ENCODE results near the gene USP5. TPM values are rescaled to one million over a fixed set of nuclear protein-coding genes. Genes with fewer than 3 reads are reported as not detected.

USP5 gene
- total RNA-seq, 1 experiment from 2014 or later: 127 TPM

DNA sequence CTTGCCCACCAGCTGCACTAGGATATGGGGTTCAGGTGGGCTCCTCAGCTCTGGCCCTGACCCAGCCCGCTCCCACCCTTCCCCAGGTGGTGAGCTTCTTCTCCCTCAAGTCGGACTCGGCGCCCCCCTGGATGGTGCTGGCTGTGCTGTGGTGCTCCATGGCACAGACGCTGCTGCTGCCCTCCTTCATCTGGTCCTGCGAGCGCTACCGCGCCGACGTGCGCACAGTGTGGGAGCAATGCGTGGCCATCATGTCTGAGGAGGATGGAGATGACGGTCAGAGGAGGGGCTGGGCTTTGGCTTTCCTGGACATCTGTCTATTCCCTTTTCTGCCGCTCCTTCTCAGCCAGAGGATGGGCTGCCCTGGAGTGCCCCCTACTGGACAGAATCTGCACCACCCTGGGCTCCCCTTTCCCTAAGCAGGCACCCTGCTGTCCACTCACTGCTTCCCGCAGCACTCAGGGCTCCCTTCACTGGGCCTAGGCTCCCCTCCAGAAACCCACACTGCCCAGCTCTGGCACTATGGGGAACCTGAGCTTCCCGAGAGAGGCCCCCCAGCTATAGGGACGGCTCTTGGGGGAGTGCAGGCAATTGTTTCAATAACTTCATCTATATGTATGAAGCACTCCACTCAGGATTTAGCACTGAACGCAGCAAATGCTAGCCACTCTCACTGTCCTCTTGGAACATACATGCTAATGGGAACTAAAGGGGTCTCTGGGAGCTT lies 26.4 kb upstream of the USP5 start:
- DNase-seq (ENCODE audit: low read depth): peak; percentile 82

DNA sequence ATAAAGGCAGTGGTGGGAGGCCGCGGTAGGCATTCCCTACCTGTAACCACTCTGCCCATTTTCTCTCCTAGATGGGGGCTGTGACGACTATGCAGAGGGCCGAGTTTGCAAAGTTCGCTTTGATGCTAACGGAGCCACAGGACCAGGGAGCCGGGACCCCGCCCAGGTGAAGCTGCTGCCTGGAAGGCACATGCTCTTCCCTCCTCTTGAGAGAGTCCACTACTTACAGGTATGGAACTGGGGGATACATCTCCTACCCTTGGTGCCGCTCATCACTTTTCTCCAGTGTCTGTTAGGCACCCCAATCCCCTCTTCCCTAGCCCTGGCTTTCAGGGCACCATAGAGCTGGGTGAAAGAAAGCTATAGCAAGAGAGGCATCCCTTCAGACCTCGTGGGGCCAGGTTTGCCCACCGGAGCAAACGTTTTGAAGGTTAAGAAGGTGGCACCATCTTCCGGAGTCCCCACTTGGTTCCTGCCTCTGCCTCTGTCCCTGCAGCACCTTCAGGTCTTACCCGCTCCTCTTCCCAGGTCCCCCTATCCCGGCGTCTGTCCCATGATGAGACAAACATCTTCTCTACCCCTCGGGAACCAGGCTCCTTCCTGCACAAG lies 25.7 kb upstream of the USP5 start:
- no peak for DNase-seq (ENCODE audit: low read depth)

DNA sequence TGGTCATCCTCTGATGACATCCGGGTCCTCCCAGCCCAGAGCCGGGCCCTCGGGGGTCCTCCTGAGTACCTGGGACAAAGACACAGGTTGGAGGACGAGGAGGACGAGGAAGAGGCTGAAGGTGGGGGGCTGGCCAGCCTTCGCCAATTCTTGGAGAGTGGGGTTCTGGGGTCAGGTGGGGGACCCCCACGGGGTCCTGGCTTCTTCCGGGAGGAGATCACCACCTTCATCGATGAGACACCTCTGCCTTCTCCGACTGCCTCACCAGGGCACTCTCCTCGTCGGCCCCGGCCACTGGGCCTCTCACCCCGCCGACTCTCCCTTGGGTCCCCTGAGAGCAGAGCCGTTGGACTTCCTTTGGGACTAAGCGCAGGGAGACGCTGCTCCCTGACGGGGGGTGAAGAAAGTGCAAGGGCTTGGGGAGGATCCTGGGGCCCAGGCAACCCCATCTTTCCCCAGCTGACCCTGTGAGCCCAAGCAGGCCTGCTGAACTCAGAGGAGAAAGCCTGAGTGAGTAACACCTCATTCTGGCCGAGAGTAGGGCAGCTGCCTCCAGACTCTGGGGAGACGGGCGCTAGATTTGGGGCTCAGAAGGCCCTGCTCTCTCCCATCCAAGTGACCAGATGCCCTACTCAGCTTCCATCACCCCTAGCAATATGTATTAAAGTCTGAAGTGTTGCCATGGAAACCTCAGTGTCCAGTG lies 25.1 kb upstream of the USP5 start:
- no peak for DNase-seq (ENCODE audit: low read depth)

DNA sequence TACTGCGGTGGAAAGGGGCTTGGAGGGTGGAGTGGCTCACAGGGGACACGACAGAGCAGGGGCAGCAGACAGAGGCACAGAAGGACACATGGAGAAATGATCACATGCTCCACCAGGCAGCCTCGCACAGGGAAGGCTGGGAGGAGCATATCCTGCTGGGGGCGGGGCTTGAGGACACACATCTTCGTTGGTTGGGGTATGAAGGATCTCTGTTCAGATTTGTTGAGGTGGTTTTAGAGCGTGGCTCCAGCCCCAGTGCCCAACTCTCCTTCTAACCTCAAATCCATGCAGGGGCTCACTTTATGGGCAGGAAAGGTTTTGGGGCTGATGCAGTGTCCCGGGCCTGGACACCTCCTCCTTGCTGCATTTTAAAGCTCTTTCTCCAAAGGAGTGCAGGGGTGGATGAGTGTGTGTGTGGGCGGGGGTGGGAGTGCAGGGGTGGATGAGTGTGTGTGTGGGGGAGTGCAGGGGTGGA lies 24.5 kb upstream of the USP5 start:
- DNase-seq (ENCODE audit: low read depth): peak; percentile 84

DNA sequence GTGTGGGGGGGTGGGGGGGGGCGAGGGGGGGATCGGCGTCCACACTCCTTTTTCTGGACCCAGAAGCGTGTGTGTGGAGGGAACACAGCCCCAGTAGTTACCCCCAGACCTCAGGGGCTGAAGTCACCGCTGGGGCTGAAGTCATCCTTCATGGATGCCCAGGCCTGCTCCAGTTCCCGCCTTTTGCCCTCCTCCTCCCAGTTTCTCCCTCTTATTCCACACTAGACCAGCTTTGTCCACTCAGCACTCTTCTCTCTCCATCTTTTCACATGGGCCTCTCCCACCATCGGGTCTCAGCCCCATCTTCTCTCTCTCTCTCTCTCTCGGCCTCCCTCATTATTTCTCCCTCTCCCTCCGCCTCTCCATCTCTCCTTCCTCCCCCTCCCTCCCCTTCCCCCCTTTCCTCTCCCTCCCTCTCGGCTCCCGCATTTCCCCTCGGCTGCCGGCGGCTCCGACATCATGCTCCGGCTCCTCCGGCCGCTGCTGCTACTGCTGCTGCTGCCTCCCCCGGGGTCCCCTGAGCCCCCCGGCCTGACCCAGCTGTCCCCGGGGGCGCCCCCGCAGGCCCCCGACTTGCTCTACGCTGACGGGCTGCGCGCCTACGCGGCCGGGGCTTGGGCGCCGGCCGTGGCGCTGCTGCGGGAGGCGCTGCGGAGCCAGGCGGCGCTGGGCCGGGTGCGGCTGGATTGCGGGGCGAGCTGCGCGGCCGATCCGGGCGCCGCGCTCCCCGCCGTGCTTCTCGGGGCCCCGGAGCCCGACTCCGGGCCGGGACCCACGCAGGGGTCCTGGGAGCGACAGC lies 23.8 kb upstream of the USP5 start, which contains the start of gene P3H3:
TSS of gene P3H3 (plus strand) at position 426 of the 799 bp plus-strand sequence. CDS start at position 460, 34 bp downstream.
- peak; percentile 59 for DNase-seq (ENCODE audit: low read depth)

DNA sequence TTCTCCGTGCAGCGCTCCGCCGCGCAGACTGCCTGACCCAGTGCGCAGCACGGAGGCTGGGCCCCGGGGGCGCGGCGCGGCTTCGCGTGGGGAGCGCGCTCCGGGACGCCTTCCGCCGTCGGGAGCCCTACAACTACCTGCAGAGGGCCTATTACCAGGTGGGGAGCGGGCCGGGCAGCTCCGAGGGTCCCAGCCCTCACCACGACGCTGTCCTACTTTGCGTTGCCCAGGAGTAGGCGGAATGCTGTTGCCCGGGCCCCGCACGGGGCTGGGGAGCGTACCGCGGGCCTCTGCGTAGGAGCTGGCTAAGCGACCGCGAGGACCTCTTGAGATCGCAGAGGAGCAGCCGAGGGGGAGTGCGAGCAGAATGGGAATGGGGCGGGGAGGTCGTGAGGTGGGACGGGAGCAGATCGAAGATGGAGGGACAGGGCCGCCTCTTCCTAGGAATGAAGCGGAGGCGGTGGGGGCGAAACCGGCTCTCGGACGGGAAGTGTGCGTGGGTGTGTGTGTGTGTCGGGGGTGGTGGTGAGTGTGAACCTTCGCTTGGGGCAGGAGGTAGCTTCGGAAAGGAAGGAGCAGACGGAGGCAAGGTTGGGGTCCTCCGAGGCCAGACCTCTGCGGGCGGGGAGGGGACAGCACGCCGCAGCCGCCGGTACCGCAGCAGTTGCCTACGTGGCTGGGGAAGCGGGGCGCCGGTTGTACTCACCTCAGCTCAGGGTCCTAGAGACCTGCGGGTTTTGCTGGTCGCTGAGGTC lies 23.0 kb upstream of the USP5 start:
- DNase-seq (ENCODE audit: low read depth): peak; percentile 43

DNA sequence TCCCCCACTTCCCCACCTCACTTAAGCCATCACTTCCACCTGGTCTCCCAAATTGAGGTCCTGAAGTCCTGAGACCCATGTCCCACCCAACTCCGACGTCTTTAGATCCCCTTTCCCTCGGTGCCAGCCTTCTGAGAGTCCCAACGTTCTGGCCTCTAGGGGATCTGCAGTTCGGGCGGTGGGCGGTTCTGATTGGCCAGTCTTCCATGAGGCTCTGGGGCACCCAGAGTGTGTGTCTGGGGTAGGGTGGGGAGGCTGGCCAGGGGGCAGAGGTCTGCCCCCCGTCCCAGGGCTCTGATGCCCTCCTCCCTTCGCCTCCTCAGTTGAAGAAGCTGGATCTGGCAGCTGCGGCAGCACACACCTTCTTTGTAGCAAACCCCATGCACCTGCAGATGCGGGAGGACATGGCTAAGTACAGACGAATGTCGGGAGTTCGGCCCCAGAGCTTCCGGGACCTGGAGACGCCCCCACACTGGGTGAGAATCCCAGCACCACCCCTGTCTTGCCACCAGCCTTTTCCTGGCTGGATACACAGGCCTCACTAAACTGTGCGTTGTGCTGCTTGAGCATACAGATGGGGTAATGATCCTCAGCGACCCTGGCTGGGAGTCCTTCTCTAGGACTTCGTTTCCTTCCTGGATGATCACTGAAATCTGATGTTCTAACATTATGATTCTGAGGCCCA lies 22.3 kb upstream of the USP5 start:
- no peak for DNase-seq (ENCODE audit: low read depth)

DNA sequence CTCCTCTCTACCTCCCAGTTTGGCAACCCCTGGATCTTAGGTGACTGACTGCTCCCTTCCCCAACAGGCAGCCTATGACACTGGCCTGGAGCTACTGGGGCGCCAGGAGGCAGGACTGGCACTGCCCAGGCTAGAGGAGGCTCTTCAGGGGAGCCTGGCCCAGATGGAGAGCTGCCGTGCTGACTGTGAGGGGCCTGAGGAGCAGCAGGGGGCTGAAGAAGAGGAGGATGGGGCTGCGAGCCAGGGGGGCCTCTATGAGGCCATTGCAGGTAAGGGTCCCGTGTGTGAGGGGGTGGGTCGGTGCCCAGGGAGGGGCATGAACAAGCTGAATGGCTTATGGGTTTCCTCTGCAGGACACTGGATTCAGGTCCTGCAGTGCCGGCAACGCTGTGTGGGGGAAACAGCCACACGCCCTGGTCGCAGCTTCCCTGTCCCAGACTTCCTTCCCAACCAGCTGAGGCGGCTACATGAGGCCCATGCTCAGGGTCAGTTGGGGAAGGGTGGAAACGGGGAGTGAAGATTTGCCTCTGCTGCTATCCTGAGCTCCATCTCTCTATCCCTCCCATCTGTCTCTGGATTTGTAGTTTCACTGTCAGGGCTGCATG lies 21.6 kb upstream of the USP5 start:
- DNase-seq (ENCODE audit: low read depth): no peak

DNA sequence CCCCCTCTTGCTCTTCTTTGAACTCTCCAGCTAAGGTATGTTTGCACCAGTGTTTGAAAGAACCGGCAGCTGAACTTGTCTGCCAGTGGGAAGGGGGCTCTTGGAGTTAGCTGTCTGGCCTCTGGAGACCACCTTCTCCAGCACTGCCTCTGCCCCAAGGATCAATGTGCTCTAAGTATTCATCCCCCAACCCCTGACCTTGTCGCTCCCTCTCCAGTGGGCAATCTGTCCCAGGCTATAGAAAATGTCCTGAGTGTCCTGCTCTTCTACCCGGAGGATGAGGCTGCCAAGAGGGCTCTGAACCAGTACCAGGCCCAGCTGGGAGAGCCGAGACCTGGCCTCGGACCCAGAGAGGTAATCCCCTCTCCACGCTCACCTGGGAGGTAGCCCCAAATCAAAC lies 21.0 kb upstream of the USP5 start:
- no peak for DNase-seq (ENCODE audit: low read depth)

DNA sequence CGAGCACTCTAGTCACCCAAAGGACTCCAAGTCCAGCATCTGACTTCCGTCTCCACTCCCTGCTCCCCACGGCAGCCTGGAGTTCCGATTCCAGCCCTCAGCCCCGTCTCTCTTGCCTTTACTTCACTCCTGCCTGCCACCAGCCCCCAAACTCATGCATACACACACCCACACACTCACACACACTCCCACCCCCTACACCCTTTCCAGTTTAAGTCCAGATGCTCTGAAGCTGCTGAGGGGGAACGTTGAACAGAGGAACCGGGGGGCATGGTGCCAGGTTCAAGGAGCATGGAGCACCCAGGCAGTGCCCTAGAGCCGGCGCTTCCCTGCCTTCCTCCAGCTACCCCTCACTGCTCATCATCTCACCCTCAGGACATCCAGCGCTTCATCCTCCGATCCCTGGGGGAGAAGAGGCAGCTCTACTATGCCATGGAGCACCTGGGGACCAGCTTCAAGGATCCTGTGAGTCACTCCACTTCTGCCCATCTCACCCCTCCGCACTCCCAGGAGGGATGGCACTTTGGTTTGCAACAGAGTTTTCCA lies 20.4 kb upstream of the USP5 start:
- no peak for DNase-seq (ENCODE audit: low read depth)

DNA sequence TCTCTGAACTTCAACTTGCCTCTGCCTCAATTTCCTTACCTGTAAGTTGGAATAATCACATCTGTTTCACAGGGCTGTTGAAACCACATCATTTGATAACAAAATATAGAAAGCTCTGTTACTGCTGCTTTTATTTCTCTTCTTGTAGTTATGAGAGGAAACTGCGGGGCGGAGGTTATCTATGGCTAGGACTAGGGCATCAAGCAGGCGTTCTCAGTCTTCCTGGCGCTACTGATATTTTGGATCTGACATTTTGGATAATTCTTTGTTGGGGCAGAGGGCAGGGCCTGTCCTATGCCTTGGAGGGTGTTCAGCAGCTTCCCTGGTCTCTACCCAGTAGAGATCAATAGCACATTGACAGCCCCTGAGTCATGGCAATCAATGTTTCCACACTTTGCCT lies 19.8 kb upstream of the USP5 start:
- no peak for DNase-seq (ENCODE audit: low read depth)

DNA sequence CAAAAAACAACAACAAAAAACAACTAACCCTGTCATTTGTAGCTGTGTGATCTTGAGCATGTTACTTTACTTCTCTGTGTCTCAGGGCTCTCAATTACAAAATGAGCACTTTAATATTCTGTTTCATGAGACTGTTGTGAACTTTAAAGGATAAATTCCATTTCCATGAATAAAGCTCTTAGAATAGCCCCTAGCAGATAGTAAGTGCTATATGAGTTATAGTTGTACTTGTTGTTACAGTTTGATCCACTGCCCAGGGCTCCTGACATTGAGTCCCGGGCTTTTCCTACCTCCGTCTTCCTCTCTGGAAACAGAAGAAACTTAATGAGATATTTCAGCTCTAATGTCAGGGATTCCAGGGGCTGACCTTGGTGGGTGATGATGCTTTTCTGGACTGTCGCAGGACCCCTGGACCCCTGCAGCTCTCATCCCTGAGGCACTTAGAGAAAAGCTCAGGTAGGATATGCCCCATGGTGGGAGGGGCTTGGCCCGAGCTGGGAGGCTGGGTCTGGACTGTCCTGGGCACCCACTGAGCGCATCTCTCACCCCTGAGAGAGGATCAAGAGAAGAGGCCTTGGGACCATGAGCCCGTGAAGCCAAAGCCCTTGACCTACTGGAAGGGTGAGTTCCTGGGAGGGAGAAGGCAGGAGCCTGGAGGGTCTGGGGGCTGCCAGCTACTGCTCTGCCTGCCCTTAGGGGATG lies 18.6 kb upstream of the USP5 start:
- DNase-seq (ENCODE audit: low read depth): no peak

DNA sequence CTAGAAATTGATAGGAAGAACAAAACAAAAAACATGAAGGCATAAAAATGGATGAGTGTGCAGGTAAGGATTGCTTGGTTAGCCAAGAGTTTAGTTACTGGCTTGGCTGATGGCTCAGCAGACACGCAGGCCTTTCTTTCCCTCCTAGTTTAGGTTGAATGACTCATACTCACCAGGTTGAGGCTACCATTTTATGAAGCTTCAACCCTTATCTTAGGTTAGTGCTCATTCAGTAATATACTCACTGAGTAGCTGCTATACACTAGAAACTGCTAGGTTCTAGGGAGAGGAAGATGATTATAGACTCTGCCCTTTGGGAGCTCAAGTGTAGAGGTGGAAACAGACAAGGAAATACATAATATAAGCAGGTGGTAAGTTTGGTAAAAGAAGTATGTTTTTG lies 17.7 kb upstream of the USP5 start:
- DNase-seq (ENCODE audit: low read depth): no peak

DNA sequence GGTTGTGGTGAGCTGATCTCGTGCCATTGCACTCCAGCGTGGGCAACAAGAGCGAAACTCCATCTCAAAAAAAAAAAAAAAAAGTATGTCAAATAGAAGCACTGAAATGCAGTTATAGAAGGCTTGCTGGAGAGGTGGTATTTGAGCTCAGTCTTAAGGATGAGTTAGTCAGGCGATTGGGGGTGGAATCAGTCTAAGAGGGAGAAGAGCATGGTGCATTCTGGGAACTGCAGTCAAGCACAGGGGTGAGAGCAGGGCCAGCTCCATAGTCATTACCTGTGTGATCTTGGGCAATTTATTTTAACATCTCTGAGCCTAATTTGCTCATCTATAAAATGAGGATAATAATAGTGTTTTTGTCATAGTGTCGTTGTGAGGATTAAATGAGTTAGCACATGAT lies 17.1 kb upstream of the USP5 start:
- no peak for DNase-seq (ENCODE audit: low read depth)

DNA sequence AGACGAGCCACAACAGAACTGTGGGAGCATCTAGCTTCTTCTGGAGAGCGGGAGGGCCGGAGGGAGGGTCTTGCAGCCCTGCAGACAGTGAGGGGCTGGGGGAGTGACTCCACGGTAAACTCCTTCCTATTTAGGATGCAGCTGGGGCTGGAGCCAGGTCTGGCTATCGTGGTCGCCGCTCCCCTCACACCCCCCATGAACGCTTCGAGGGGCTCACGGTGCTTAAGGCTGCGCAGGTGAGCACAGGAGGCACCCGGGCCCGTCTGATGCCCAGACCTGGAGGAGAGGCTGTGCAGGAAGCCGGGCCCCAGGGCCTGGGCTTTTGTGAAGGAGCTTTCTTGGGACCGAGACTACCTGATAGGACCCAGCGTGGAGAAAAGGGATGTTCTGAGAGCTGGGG lies 15.1 kb upstream of the USP5 start:
- DNase-seq (ENCODE audit: low read depth): no peak

DNA sequence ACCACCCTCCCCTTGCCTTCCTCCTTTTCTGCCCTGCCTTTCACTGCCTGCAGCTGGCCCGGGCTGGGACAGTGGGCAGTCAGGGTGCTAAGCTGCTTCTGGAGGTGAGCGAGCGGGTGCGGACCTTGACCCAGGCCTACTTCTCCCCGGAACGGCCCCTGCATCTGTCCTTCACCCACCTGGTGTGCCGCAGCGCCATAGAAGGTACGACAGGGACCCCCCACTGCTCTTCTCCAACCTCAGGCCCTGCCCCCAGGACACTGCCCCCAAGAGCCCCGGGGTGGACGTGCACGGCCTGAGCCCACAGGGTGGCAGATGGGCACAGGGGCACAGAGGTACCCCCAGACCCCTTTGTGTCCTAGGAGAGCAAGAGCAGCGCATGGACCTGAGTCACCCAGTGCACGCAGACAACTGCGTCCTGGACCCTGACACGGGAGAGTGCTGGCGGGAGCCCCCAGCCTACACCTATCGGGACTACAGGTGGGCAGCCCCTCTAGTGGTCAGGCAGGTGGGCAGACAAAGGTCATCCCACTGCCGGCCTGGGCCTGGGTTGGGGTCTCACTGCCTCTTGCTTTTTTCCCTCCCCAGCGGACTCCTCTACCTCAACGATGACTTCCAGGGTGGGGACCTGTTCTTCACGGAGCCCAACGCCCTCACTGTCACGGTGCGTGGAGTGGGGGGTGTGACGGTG lies 14.4 kb upstream of the USP5 start:
- no peak for DNase-seq (ENCODE audit: low read depth)

DNA sequence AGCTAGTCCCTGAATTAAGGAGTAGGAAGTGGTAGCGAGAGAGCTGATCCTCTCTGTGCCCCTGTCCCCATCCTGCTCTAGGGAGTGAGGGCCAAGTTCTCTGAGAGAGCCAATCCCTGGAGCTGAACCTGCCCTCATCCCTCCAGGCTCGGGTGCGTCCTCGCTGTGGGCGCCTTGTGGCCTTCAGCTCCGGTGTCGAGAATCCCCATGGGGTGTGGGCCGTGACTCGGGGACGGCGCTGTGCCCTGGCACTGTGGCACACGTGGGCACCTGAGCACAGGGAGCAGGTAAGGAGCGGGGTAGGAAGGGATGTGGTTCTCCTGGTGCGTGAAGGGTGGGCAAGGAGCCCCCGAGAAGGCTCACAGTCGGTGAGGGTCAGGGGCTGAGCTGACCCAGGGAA lies 13.1 kb upstream of the USP5 start:
- no peak for DNase-seq (ENCODE audit: low read depth)

DNA sequence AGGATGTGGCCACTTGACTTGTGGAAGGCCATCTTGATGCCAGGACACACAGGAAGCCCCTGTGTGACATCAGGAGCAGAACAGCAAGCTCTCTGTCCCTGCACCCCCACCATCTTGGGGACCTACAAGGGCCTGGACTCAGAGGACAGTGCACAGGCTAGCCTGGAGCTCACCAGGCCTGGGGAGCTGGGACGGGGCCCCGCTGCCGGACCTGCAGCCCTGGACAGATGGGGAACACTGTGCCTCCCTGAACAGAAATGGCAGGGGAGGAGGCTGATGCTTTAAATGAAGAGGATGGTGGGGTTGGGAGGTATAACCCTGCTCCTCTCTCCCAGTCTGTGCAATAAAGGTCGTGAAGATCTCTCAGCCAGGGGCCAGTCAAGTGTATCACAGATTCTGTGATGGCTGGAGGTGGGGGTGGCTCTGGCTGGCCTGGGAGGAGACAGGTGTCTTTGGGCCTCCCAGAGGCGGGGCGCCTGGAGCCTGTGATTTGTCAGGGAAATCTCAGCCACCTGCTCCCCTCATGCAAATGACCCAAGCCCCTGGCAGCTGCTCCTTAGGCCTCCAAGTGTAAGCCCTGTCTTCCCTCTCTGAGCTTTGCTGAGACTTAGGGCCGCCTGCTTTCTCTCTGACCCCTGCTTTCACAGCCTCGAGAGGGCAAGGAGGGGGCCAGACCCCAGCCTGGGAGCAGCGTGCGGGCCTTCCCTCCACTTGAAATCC lies 12.3 kb upstream of the USP5 start:
- DNase-seq (ENCODE audit: low read depth): no peak

Data from LHCN-M2 (cell line).